IPS-20b (cell line): ENCODE data around the gene RRAS2.
"Not testable (repeated sequence)": the region's sequence is repeated elsewhere in the genome, so short reads cannot be mapped to it uniquely, and the experiment has no call there.

ENCODE experiments used
- H3K27ac ChIP-seq: one replicate; pipeline ENCODE4 v1.5.1; 2013; ENCODE audit warnings: low read length
- H3K27me3 ChIP-seq: 2 replicates; pipeline ENCODE4 v1.6.1; 2013; ENCODE audit warnings: mild to moderate bottlenecking, low read length, inconsistent platforms; ENCODE audit not compliant: insufficient read depth
- H3K36me3 ChIP-seq: 2 replicates; pipeline ENCODE4 v1.6.1; 2013; ENCODE audit warnings: low read depth, mild to moderate bottlenecking, inconsistent platforms, low read length, moderate library complexity; ENCODE audit not compliant: insufficient read depth
- H3K4me1 ChIP-seq: 2 replicates; pipeline ENCODE4 v1.6.1; 2013; ENCODE audit warnings: mild to moderate bottlenecking, control low read depth, inconsistent platforms, low read length, moderate library complexity; ENCODE audit not compliant: insufficient read depth
- H3K4me3 ChIP-seq: 2 replicates; pipeline ENCODE4 v1.5.1; 2013; ENCODE audit warnings: mild to moderate bottlenecking, low read length, inconsistent platforms
- H3K9ac ChIP-seq: 2 replicates; pipeline ENCODE4 v1.6.1; 2013; ENCODE audit warnings: low read depth, mild to moderate bottlenecking, inconsistent platforms, low read length, moderate library complexity
- H3K9me3 ChIP-seq: 2 replicates; pipeline ENCODE4 v1.6.1; 2013; ENCODE audit warnings: mild to moderate bottlenecking, low read depth, low read length, inconsistent platforms; ENCODE audit not compliant: insufficient read depth

Gene RRAS2

GRCh38 chr11:14350215-14350614 lies 8.8 kb downstream of the RRAS2 start:
- Histone ChIP-seq H3K9ac (peak overlapping the region; percentile 4; the same call in 1 of the 2 replicates), H3K4me3 (peak overlapping the region; percentile 34; the same call in 1 of the 2 replicates), H3K4me1 (peaks cover 39% of the 10 kb centered on the region; the same call in 1 of the 2 replicates), H3K27me3 (no peaks in the 10 kb centered on the region), H3K27ac (peak overlapping the region; percentile 44), H3K36me3 (no peaks in the 10 kb centered on the region; the same call in 1 of the 2 replicates), H3K9me3 (no peaks in the 10 kb centered on the region)

- H3K9me3 ChIP-seq: no peaks in the 10 kb centered on the region
- no peak overlapping the region for H3K9ac ChIP-seq
- H3K27me3 ChIP-seq: no peaks in the 10 kb centered on the region
- H3K4me3 ChIP-seq: peak overlapping the region; percentile 51
- no peaks in the 10 kb centered on the region; the same call in 1 of the 2 replicates for H3K36me3 ChIP-seq
- H3K27ac ChIP-seq: no peak overlapping the region
- H3K4me1 ChIP-seq: peaks cover 43% of the 10 kb centered on the region; the same call in 1 of the 2 replicates
Measured at GRCh38 chr11:14347991-14348390, 11.0 kb downstream of the RRAS2 start.

GRCh38 chr11:14347494-14347893 lies 11.5 kb downstream of the RRAS2 start:
- Histone ChIP-seq H3K4me1 (peaks cover 48% of the 10 kb centered on the region; the same call in 1 of the 2 replicates), H3K9ac (no peak overlapping the region), H3K36me3 (no peaks in the 10 kb centered on the region; the same call in 1 of the 2 replicates), H3K27ac (no peak overlapping the region), H3K27me3 (no peaks in the 10 kb centered on the region), H3K4me3 (no peak overlapping the region), H3K9me3 (no peaks in the 10 kb centered on the region)

- no peak overlapping the region for H3K4me3 ChIP-seq
- no peaks in the 10 kb centered on the region; the same call in 1 of the 2 replicates for H3K36me3 ChIP-seq
- H3K4me1 ChIP-seq: peaks cover 57% of the 10 kb centered on the region; the same call in 1 of the 2 replicates
- no peaks in the 10 kb centered on the region for H3K9me3 ChIP-seq
- no peak overlapping the region for H3K9ac ChIP-seq
- no peak overlapping the region for H3K27ac ChIP-seq
- H3K27me3 ChIP-seq: no peaks in the 10 kb centered on the region
Measured at GRCh38 chr11:14346303-14346955, 12.6 kb downstream of the RRAS2 start.

GRCh38 chr11:14345668-14346067 lies 13.3 kb downstream of the RRAS2 start:
- H3K27ac ChIP-seq: peak overlapping the region; percentile 31
- H3K27me3 ChIP-seq: no peaks in the 10 kb centered on the region
- H3K9ac ChIP-seq: peak overlapping the region; percentile 31; the same call in 1 of the 2 replicates
- peaks cover 58% of the 10 kb centered on the region; the same call in 1 of the 2 replicates for H3K4me1 ChIP-seq
- H3K36me3 ChIP-seq: no peaks in the 10 kb centered on the region; the same call in 1 of the 2 replicates
- H3K4me3 ChIP-seq: no peak overlapping the region
- no peaks in the 10 kb centered on the region for H3K9me3 ChIP-seq

GRCh38 chr11:14345016-14345415 lies 14.0 kb downstream of the RRAS2 start:
- Histone ChIP-seq H3K9ac (peak overlapping the region; percentile 14; the same call in 1 of the 2 replicates), H3K4me1 (peaks cover 59% of the 10 kb centered on the region; the same call in 1 of the 2 replicates)
- not testable (repeated sequence) for H3K4me3 ChIP-seq, H3K27ac ChIP-seq, H3K36me3 ChIP-seq, H3K27me3 ChIP-seq, H3K9me3 ChIP-seq

- Histone ChIP-seq H3K36me3 (no peaks in the 10 kb centered on the region; the same call in 1 of the 2 replicates), H3K27ac (peak overlapping the region; percentile 94), H3K4me3 (no peak overlapping the region), H3K27me3 (no peaks in the 10 kb centered on the region), H3K9me3 (no peaks in the 10 kb centered on the region), H3K9ac (peak overlapping the region; percentile 95; the same call in 1 of the 2 replicates), H3K4me1 (peaks cover 58% of the 10 kb centered on the region; the same call in 1 of the 2 replicates)
Measured at GRCh38 chr11:14342906-14343305, 16.1 kb downstream of the RRAS2 start.

- Histone ChIP-seq H3K27ac (peak overlapping the region; percentile 94), H3K4me1 (peaks cover 64% of the 10 kb centered on the region), H3K9ac (peak overlapping the region; percentile 95), H3K9me3 (no peaks in the 10 kb centered on the region), H3K27me3 (no peaks in the 10 kb centered on the region), H3K36me3 (no peaks in the 10 kb centered on the region; the same call in 1 of the 2 replicates), H3K4me3 (peak overlapping the region; percentile 80)
Measured at GRCh38 chr11:14341968-14342367, 17.0 kb downstream of the RRAS2 start.

- Histone ChIP-seq H3K27ac (peak overlapping the region; percentile 94), H3K9me3 (no peaks in the 10 kb centered on the region), H3K4me3 (peak overlapping the region; percentile 80), H3K4me1 (peaks cover 68% of the 10 kb centered on the region), H3K36me3 (no peaks in the 10 kb centered on the region), H3K27me3 (no peaks in the 10 kb centered on the region), H3K9ac (peak overlapping the region; percentile 95)
Measured at GRCh38 chr11:14340721-14341120, 18.3 kb downstream of the RRAS2 start.

GRCh38 chr11:14339356-14339755 lies 19.6 kb downstream of the RRAS2 start:
- peak overlapping the region; percentile 32; the same call in 1 of the 2 replicates for H3K4me3 ChIP-seq
- H3K27me3 ChIP-seq: no peaks in the 10 kb centered on the region
- H3K9ac ChIP-seq: peak overlapping the region; percentile 46; the same call in 1 of the 2 replicates
- H3K27ac ChIP-seq: peak overlapping the region; percentile 40
- H3K4me1 ChIP-seq: peaks cover 71% of the 10 kb centered on the region
- no peaks in the 10 kb centered on the region for H3K36me3 ChIP-seq
- H3K9me3 ChIP-seq: no peaks in the 10 kb centered on the region

- Histone ChIP-seq H3K27me3 (no peaks in the 10 kb centered on the region), H3K9me3 (no peaks in the 10 kb centered on the region), H3K4me1 (peaks cover 68% of the 10 kb centered on the region), H3K27ac (peak overlapping the region; percentile 1), H3K9ac (no peak overlapping the region; the same call in 1 of the 2 replicates), H3K4me3 (peak overlapping the region; percentile 18; the same call in 1 of the 2 replicates), H3K36me3 (no peaks in the 10 kb centered on the region)
Measured at GRCh38 chr11:14336507-14337503, 22.2 kb downstream of the RRAS2 start.
